Prostate gland (tissue), 2 donors: ENCODE measurements around the gene SIPA1L2.

ENCODE experiments used
- CTCF ChIP-seq, 4 experiments: fragments of 200-600 bp in 2 of 4; fragments of 450-650 bp in 2 of 4; sonication (generic) in 2 of 4; IDR thresholded peaks; 1 replicate in 3 of 4; 2 replicates in 1 of 4; pipeline ENCODE4 v1.5.1; 2016 to 2019; ENCODE audit warnings: antibody characterized with exemption in 4 of 4, mild to moderate bottlenecking in 2 of 4, moderate library complexity in 2 of 4
- POLR2A ChIP-seq: fragments of 450-650 bp; IDR thresholded peaks from one replicate; pipeline ENCODE4 v1.6.1; 2016; ENCODE audit warnings: antibody characterized with exemption, mild to moderate bottlenecking

GRCh38 chr1:232667094-232667777 is 37.3 kb upstream of the SIPA1L2 start:
- TF ChIP-seq CTCF (IDR thresholded peaks at IDR 0.05), result no peak
- TF ChIP-seq POLR2A, result no peak
